Measurements from ENCODE around the gene SUGP2.

SUGP2 gene

DNA sequence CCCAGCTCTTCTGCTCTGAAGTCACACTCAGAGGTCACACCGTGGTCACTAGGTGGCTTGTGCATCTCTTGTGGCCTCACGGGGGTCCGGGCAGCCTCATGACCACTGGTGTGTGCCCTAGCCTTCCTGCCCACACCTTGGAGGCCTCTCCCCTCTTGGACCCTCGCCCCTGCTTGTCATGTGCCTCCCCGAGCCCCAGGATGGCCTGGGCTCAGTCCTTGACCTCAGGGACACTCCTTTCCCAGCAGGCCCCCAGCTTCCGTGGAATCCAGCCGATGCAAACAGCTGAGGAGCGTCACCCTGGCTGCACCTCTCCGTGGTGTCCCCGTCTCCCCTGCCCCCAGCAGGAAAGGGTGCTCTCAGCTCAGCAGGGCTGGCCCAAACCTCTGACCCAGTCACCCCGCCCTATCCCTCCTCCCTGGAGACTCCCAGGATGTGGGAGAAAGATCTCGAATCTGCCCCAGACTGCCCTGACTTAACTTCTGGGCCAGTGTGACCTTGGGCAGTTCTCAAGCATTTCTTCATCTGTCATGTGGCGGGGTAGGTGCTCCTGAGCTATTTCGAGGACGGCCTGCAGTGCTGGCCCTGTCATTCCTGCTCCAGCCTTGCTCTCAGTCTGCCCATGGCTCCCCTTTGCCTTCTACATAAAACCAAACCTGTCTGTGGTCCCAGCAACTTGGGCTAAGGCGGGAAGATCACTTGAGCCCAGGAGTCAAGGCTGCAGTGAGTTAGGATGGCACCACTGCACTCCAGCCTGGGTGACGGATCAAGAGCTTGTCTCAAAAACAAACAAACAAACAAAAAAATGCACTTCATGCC is 25.9 kb upstream of the SUGP2 start:
- no peak for DNase-seq

DNA sequence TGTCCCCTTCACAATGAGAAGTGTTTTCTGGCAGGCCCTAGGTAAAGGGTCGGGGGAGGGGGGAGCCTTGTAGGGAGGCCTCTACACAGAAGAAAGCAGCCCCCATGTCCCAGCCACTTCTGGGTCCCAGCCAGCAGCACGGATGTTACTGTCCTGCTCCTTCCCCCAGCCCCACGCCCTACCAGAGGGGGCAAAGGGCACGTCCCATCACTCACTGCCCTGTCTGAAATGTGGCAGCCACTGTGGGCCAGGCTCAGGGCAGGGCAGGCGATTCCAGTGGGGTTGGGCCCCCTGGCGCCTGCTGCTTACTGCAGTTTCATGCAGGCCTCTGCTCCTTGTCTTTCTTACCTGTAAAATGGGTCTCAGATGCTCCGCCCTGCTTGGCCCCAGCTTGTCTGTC is 24.4 kb upstream of the SUGP2 start:
- DNase-seq: no peak

DNA sequence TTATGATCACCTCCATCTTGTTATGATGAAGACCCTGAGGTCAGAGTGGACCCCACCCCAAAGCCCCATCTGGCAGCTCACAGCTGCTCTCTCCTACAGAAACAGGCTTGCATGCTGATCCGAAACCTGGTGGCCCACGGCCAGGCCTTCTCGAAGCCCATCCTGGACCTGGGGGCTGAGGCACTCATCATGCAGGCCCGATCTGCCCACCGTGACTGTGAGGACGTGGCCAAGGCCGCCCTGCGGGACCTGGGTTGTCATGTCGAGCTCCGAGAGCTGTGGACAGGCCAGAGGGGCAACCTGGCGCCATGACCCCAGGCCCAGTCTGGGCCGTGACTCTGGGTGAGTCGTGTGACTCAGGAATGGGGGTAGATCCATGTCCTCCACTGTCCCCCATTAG is 24.0 kb upstream of the SUGP2 start:
- no peak for DNase-seq

DNA sequence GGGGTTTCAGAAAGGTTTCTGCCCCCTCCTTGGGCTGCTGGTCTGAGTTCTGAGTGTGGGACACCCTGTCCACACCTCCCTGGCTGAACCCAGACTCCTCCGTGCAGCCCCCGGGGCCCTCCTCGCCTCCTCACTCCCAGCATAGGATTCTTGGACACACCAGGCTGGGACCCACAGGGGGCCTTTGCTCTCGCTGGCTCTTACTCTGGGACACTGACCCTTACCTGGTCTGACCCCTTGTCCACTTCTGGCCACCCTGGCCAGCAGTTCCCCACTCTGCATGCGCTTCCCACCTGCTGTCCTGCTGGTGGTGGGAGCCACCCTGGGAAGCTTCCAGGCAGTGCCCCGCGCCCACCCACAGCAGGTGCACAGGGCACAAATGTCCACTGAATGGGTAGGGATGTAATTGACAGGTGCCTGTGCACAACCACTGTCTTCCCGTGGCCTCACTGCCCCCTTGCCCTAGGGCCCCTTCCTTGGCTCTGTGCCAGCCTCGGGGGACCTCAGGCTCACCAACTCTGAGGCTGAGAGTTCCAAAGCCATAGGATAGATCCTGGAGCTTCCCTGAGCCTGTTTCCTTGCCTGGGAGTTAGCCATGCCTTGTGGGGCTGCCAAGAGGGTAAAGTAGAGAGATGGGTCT is 23.4 kb upstream of the SUGP2 start:
- no peak for DNase-seq

DNA sequence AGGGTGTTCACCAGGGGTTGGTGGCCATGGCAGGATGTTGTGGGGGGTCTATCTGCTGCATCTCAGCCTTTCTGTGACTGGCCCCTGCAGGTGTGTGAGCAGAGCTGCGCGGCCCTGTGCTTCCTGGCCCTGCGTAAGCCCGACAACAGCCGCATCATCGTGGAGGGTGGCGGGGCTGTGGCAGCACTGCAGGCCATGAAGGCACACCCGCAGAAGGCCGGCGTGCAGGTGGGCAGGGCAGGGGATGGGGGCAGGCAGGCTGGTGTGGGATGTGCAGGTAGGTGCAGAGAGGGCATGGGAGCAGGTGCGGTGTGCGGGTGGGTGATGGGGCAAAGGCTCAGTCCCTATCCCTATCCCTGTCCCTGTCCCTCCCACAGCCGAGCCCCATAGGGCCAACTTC is 22.4 kb upstream of the SUGP2 start:
- DNase-seq: no peak

DNA sequence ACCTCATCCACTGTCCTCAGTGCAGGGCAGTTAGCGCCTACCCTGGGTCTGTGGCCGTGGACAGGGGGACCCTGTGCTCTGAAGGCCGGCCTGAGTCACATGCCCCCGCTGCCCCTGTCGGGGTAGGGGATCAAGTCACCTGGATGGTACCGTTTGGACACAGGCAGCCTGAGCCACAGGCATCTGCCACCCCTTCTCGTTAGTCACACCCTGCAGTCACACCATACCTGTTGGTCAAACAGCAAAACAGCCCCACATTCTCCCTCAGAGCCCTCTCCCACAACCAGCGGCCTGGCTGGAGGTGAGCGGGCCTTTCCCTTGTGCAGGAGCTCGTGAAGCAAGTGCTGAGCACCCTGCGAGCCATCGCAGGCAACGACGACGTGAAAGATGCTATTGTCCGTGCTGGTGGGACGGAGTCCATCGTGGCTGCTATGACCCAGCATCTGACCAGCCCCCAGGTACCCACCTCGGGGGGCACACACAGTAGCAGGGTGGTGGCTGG is 21.7 kb upstream of the SUGP2 start:
- no peak for DNase-seq

DNA sequence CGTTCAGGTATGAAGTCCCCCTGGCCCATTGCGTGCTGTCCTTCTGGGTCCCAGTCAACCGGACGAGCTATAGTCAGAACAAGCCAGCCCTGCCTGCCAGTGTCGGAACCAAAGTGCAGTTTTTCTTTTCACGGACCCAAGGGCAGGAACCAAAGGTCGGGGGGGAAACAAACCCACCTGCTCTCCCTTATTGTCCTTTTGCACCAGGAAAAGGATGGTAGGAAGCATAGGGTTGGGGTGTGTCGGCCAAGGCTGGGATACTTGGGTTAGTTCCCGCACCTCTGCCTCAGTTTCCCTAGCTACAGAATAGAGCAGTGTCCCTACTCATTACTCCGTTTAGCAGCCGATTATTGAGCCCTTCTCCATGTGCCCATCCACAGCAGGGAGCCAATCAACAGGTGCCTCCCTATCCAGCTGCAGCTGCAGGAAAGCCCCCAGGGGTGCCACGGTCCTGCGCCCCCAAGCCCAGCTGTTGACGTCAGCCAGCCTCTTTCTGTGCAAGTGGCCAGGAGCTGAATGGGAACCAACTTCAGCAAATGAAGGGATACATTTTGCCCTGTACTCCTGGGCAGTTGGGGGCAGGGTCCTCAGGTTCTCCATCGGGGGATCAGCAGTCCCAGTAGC is 21.1 kb upstream of the SUGP2 start:
- no peak for DNase-seq

DNA sequence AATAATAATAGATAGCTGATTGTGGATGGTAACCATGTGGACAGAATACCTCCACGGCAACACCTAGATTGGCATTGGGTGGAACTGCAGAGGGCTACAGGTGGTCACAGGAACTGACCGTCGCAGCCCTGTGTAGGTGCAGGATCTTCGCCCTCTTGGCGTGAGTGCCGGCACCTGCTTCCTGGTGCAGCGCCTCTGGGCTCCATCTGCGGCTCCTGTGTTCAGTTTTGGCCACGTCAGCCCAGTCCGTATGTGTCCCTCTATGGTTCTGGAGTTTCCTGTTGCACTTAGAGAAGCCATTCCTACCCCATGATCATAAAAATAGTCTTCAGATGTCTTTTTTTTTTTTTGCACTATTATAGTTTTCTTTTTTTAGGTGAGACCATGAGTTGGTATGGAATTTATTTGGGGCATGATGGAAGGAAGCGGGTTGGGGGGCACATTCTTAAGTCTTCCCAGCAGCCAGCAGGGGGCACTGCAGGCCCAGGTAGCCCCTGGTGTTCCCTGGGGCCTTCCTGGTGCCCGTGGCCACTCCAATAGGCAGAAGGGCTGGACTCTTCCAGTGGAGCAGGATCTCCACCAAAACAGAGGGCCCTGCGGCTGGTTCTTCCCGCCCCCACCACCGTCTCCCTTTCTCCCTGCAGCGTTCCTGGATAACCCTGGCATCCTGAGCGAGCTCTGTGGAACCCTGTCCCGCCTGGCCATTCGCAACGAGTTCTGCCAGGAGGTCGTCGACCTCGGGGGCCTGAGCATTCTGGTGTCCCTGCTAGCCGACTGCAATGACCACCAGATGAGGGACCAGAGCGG is 20.4 kb upstream of the SUGP2 start:
- peak; percentile 61 for DNase-seq

DNA sequence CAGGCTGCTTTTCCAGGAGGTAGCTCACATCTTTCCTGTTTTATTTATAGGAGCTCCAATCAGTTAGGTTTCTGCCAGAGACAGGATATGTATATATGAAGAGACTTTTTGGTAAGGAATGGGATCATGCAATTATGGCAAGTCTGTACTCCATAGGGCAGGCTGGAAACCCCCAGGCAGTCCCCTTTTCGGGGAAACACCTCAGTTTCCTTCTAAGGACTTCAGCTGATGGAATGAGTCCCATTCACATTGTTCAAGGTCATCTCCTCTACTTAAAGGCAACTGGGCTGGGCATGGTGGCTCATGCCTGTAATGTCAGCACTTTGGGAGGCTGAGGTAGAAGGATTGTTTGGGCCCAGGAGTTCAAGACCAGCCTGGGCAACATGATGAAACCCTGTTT is 19.6 kb upstream of the SUGP2 start:
- DNase-seq: no peak

DNA sequence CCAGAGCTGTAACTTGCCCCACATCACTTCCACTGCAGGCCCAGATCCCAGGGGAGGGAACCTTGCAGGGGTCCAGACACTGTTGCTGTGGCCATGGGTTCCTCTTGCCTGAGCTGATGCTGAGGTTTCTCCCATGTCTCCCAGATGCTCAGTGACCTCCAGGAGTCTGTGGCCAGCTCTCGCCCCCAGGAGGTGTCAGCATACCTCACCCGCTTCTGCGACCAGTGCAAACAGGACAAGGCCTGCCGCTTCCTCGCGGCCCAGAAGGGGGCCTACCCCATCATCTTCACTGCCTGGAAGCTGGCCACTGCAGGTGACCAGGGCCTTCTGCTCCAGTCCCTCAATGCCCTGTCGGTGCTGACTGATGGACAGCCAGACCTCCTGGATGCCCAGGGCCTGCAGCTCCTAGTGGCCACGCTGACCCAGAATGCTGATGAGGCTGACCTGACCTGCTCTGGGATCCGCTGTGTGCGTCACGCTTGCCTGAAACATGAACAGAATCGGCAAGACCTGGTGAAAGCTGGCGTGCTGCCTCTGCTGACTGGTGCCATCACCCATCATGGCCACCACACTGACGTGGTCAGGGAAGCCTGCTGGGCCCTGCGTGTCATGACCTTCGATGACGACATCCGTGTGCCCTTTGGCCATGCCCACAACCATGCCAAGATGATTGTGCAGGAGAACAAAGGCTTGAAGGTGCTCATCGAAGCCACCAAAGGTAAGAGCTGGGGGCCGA is 18.3 kb upstream of the SUGP2 start:
- no peak for DNase-seq

DNA sequence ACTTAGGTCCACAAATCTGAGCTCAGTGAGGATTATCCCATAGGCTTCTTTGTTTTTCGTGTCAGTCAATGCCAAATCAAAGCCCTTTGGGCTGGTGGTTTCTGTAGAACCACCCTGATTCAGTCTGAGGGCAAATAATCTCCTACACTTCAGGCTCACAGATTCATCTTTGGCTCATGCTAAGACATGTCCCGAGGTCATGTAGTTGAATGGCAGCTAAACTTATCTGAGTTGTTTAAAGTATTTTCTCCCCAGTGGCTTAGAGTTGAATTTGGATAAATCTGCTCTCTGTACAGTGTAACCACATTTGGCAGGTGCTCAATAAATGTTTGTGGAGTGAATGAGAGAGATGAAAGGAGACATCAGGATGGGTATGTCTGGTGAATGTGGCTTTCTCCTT is 17.4 kb upstream of the SUGP2 start:
- no peak for DNase-seq

DNA sequence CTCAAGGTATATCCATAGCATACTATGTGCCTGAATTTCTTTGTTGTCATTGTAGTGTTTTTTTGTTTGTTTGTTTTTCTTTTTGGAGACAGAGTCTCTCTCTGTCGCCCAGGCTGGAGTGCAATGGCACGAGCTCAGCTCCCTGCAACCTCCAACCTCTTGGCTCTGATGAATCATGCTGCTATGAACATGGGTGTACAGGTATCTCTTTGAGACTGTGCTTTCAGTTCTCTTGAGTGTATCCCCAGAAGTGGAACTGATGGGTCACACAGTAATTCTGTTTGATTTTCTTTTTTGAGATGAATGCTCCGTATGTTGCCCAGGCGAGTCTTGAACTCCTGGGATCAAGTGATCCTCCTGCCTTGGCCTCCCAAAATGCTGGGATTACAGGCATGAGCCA is 16.8 kb upstream of the SUGP2 start:
- DNase-seq: no peak

DNA sequence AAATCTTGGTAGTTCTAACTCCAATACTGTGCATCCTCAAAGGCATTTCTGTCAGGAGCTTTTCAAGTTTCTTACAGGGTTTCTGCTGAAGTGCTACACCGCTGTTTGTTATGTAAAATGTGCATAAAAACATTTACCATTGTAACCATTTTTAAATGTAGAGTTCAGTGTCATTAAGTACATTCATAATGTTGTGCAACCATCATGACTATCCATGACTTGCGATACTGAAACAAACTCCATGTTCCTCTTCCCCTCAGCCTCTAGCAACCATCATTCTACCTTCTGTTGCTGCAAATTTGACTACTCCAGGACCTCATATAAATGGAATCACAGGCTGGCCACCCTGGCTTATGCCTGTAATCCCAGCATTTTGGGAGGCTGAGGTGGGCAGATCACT is 16.1 kb upstream of the SUGP2 start:
- DNase-seq: no peak

DNA sequence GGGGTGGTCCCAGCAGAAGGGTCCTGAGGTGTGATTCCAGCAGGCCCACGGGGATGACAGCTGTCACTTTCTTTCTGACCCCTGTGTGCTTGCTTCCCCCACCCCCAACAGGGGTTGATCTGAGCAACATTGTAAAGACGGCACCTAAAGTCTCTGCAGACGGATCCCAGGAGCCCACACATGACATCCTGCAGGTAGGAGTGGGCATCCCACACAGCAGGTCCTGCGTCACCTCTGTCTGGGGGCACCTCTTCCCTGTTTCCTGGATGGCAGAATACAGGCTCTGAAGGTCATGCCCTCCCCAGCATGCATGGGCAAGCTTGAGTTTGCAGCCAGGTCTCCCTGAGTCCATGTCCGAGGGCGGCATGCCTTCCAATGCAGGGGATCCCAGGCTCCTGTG is 10.6 kb upstream of the SUGP2 start:
- DNase-seq: no peak

DNA sequence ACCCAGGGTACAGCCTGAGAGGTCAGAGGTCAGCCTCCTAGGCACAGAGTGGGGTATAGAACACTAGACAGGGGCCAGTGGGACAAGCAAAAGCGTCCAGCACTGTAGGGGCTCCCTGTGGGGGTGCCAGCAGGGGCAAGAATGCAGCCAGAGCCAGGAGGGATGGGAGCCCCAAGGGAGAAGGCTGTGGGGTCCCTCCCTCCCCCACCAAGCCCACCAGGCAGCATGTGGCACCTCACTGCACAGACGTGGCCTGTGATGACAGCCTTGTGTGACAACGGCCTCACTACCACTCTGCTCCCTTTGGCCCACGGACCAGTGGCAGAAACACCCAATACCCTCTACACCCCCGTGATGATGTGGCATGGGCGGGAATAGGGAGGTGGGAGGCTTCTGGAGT is 10.2 kb upstream of the SUGP2 start:
- no peak for DNase-seq

DNA sequence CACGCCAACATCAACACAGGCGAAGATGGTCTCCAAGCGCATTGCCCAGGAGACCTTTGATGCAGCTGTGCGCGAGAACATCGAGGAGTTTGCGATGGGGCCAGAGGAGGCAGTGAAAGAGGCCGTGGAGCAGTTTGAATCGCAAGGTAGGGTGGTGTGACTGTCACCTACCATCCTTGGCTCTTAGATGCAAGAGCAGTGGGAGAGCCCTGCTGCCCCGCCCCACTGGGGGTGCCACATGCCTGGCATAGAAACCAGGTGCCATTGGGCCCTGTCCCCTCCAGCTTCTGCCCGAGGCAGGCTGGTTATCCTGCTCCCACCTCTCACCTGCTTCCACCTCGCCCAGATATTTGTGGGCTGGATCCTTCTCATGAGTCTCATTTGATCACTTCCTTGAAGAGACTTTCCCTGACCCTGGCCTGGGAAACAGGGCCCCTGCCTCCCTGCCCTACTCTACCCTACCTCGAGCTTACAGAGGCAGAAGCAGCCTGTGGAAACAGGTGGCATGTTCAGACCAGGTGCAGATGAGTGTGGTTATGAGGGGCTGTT is 9.5 kb upstream of the SUGP2 start:
- no peak for DNase-seq

DNA sequence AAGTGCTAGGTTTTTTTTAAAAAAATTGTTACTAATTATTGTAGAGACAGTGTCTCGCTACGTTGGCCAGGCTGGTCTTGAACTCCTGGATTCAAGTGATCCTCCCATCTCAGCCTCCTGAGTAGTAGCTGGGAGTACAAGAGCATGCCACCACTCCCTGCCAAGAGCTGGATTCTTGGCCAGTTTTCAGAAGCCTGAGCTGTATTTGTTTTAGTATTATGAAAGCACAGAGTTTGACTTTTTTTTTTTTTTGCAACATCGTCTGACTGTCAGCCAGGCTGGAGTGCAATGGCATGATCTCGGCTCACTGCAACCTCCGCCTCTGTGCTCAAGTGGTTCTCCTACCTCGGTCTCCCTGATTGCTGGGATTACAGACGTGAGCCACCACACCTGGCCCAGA is 7.1 kb upstream of the SUGP2 start:
- DNase-seq: no peak

DNA sequence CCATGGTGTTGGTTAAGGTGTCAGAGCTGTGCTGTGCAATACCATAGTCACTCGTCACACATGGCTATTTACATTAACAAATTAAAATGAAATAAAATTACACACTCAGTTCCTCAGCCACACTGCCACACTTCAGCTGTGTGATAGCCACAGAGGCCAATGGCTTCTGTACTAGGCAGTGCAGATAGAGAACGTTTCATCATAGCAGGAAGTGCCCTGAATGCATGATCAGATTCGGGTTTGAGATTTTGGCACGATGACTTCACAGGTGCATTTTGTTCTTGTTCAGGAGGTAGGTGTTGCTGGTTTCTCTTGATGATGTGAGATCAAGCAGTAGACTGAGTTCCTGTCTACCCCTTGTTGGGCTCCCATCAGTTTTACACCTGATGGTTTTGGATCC is 6.6 kb upstream of the SUGP2 start:
- no peak for DNase-seq

DNA sequence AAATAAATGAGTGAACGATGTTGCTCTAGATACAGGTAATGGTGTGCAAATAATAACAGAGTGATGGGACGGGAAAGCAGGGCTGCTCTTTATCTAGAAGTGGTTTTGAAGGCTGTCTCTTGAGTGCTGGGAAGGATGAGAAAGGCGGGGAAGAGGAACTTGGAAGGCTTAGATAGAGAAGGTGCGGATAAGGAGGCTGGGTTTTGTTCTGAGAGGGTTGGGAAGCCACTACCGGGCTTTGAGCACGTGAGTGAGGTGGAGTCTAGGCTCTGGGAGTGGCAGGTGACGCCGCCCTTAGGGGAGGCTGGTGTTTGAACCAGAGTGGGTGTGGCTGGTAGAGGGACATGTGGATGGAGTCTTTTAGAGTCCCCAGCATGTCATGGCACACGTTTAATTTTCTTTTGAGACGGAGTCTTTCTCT is 897 bp upstream of the SUGP2 start:
- peak; percentile 68 for DNase-seq

DNA sequence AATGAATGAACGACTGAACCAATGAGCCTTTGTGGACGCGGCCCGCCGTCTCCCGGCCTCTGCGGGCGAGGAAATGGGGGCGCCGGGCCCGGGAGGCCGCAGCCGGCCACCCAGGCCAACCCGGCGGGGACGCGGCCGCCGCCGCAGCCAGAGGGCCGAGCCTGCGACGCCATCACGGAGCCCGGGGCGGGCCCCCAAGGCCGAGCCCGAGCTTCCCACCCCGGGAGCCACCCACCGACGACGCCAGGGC is 216 bp downstream of the SUGP2 start:
- no peak for DNase-seq

DNA sequence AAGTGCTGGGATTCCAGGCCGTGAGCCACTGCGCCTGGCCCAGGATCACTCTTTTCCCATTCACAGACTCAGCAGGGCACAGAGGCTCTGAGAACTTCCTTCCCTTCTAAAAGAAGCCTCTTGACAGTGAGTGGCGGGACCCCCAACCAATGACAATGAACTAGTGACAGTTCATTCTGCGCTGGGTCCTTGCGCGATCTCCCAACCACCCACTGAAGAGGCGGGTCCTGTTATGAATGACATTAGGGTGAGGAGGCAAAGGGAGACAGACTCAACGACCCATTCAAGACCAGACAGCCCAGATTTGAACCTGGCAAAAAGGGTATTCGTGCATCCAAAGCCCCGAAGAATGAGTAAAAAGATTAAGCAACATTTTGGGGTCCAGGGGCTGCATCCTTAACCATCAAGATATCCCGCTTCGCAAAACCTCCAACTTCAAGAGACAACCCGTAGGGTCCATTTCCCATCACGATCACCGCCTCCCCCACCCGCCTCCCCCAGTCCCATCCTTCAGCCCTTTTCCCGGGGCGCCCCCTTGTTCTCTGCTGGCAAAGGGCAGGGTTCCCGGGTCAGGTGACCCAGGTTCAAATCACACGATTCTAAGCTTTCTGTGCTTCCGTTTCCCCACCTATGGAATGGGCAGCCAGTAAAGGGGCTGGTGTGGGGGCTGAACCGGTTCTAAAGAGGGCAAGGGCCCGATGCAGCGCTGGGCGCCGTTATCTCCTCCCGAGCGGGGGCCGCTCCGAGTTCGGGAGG is 719 bp downstream of the SUGP2 start:
- DNase-seq: peak; percentile 54

DNA sequence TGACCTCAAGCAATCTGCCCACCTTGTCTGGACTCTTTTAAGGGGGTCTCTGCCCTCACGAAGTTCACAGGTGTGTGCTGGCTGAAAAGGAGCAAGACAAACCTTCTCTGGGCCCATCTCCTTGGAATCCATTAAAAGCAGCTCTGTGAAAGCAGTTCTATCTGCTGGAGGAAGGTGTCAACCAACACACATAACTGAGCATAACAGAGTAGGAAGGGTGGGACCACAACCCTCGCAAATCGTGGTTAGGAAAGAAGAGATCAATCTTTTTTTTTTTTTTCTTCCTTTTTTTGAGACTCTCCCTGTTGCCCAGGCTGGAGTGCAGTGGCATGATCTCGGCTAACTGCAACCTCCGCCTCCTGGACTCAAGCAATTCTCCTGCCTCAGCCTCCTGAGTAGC is 1.4 kb downstream of the SUGP2 start:
- no peak for DNase-seq
